Right atrium auricular region (tissue), 2 donors: Measurements from ENCODE around the gene CTXND2. TPM values are rescaled to one million over a fixed set of nuclear protein-coding genes. Genes with fewer than 3 reads are reported as not detected.
A peak's percentile ranks its signal among the peaks of the same experiment; 100 is the strongest.
"Not testable (repeated sequence)": the region's sequence is repeated elsewhere in the genome, so short reads cannot be mapped to it uniquely, and the experiment has no call there.

ENCODE experiments used
- DNase-seq: peaks from one replicate; pipeline ENCODE4 v3.0.0-alpha.2; 2019; ENCODE audit warnings: low spot score
- H3K27ac ChIP-seq, 2 donors: fragments of 200-600 bp; sonication (generic); 1 replicate in 1 of 2; 2 replicates in 1 of 2; pipeline ENCODE4 v1.5.1; 2016 to 2019
- H3K27me3 ChIP-seq, 2 donors: fragments of 200-600 bp; sonication (generic); one replicate each; pipeline versions ENCODE4 v1.5.1 to v1.6.0; 2017 to 2019
- H3K36me3 ChIP-seq: fragments of 200-600 bp; sonication (generic); one replicate; pipeline ENCODE4 v1.5.1; 2016
- H3K4me1 ChIP-seq, 2 donors: fragments of 200-600 bp; sonication (generic); one replicate each; pipeline versions ENCODE4 v1.5.1 to v1.6.0; 2017 to 2019
- H3K4me3 ChIP-seq, 2 donors: fragments of 200-600 bp; sonication (generic); 1 replicate in 1 of 2; 2 replicates in 1 of 2; pipeline ENCODE4 v1.5.1; 2017 to 2019; ENCODE audit warnings: mild to moderate bottlenecking in 1 of 2, moderate library complexity in 1 of 2
- H3K9me3 ChIP-seq, 2 donors: fragments of 200-600 bp; sonication (generic); one replicate each; pipeline ENCODE4 v1.5.1; 2019
- total RNA-seq, 2 donors: library from RNA; depleted of rRNA; stranded (reverse); fragments of >200 nt; gene quantifications; one replicate each; pipeline ENCODE4 v1.1.0, GENCODE V29; 2016
- TF ChIP-seq, protein P1 (sequence below), 2 donors: fragments of 200-600 bp; sonication (generic); IDR thresholded peaks; one replicate each; pipeline ENCODE4 v1.5.1; 2019; ENCODE audit warnings: antibody characterized with exemption in 2 of 2

The CTXND2 gene
- total RNA-seq, 2 donors from 2014 or later, result 0.28 to 0.41 TPM

DNA sequence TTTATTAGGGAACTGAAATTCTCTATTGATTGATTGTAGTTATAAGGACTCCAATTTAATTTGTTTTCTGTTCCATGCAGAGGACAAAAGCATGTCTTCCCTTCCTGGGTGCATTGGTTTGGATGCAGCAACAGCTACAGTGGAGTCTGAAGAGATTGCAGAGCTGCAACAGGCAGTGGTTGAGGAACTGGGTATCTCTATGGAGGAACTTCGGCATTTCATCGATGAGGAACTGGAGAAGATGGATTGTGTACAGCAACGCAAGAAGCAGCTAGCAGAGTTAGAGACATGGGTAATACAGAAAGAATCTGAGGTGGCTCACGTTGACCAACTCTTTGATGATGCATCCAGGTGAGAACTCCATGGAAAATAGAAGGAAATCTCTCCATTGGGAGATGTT lies 40.7 kb downstream of the CTXND2 start:
- Histone ChIP-seq H3K9me3 (peaks cover 0 to 12% of the 10 kb centered on the region in 2 donors), H3K27ac (no peak overlapping the region), H3K4me1 (peaks cover 0 to 8% of the 10 kb centered on the region in 2 donors), H3K36me3 (peaks cover 48% of the 10 kb centered on the region), H3K4me3 (no peak overlapping the region), H3K27me3 (no peaks in the 10 kb centered on the region)
- TF ChIP-seq, protein P1, sequence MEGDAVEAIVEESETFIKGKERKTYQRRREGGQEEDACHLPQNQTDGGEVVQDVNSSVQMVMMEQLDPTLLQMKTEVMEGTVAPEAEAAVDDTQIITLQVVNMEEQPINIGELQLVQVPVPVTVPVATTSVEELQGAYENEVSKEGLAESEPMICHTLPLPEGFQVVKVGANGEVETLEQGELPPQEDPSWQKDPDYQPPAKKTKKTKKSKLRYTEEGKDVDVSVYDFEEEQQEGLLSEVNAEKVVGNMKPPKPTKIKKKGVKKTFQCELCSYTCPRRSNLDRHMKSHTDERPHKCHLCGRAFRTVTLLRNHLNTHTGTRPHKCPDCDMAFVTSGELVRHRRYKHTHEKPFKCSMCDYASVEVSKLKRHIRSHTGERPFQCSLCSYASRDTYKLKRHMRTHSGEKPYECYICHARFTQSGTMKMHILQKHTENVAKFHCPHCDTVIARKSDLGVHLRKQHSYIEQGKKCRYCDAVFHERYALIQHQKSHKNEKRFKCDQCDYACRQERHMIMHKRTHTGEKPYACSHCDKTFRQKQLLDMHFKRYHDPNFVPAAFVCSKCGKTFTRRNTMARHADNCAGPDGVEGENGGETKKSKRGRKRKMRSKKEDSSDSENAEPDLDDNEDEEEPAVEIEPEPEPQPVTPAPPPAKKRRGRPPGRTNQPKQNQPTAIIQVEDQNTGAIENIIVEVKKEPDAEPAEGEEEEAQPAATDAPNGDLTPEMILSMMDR (IDR thresholded peaks at IDR 0.05), result no peak
- no peak for DNase-seq

DNA sequence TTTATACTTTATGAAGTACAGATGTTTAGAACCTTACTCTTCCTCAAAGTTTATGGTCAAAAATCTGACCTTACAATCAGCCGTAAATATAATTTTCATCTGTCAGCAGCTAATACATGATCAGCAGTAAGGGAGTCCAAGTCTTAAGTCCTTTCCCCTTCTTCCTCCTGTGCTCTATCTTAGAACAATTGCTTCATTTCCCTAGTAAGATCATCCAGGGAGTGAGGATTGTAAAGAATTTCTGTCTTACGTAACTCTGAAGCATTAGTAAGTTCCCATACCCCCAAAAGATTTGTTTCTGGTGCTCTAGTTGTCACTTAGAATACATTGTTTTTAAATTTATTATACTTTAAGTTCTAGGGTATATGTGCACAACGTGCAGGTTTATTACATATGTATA lies 41.4 kb downstream of the CTXND2 start:
- H3K4me3 ChIP-seq, result no peak overlapping the region
- H3K36me3 ChIP-seq, result peaks cover 53% of the 10 kb centered on the region
- DNase-seq, result no peak
- H3K27ac ChIP-seq, result no peak overlapping the region
- H3K27me3 ChIP-seq, result no peaks in the 10 kb centered on the region
- peaks cover 0 to 12% of the 10 kb centered on the region in 2 donors for H3K9me3 ChIP-seq
- peaks cover 0 to 8% of the 10 kb centered on the region in 2 donors for H3K4me1 ChIP-seq
- TF ChIP-seq, protein P1 (IDR thresholded peaks at IDR 0.05), result no peak

DNA sequence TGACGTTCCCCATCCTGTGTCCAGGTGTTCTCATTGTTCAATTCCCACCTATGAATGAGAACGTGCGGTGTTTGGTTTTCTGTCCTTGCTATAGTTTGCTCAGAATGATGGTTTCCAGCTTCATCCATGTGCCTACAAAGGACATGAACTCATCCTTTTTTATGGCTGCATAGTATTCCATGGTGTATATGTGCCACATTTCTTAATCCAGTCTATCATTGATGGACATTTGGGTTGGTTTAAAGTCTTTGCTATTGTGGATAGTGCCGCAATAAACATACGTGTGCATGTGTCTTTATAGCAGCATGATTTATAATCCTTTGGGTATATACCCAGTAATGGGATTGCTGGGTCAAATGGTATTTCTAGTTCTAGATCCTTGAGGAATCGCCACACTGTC lies 41.8 kb downstream of the CTXND2 start:
- not testable (repeated sequence) for H3K4me1 ChIP-seq, H3K27me3 ChIP-seq, H3K27ac ChIP-seq, H3K4me3 ChIP-seq, DNase-seq
- H3K36me3 ChIP-seq, result peaks cover 53% of the 10 kb centered on the region
- H3K9me3 ChIP-seq, result peaks cover 0 to 12% of the 10 kb centered on the region in 2 donors

DNA sequence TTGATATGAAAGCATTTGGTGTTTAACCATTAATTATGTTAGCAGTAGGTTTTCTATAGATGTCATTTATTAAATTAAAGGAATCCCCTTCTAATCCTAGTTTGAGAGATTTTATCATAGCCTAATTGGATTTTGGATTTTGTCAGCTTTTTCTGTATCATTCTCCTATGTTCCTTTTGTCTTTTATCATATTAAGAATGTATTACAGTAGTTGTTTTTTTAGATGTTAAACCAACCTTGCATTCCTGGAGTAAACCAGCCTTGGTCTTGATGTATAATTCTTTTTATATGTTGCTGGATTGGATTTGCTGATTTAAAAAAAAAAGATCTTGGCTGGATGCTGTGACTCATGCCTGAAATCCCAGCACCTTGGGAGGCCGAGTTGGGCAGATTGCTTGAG lies 44.8 kb downstream of the CTXND2 start:
- Histone ChIP-seq H3K4me1 (peaks cover 0 to 8% of the 10 kb centered on the region in 2 donors), H3K36me3 (peaks cover 68% of the 10 kb centered on the region), H3K4me3 (no peak overlapping the region), H3K27ac (no peak overlapping the region), H3K9me3 (peaks cover 0 to 12% of the 10 kb centered on the region in 2 donors), H3K27me3 (no peaks in the 10 kb centered on the region)
- TF ChIP-seq, protein P1 (IDR thresholded peaks at IDR 0.05), result no peak
- DNase-seq, result no peak

DNA sequence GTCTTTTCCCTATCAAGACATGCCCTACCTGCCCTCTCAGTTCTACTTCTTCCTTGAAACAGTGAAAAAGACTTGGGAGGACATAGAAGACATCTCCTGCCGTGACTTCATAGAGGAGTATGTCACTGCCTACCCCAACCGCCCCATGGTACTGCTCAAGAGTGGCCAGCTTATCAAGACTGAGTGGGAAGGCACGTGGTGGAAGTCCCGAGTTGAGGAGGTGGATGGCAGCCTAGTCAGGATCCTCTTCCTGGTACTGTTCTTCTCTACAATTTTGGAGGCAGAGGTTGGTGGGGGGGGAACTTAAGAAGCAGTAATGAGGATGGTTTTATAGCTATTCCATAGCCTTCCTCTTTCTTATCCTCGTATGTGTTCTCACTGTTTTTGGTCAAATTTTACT lies 57.9 kb downstream of the CTXND2 start:
- H3K4me1 ChIP-seq, result no peaks in the 10 kb centered on the region
- DNase-seq, result no peak
- H3K27me3 ChIP-seq, result no peaks in the 10 kb centered on the region
- TF ChIP-seq, protein P1 (IDR thresholded peaks at IDR 0.05), result no peak
- H3K36me3 ChIP-seq, result peaks cover 98% of the 10 kb centered on the region
- no peak overlapping the region for H3K4me3 ChIP-seq
- no peaks in the 10 kb centered on the region for H3K9me3 ChIP-seq
- H3K27ac ChIP-seq, result no peak overlapping the region

DNA sequence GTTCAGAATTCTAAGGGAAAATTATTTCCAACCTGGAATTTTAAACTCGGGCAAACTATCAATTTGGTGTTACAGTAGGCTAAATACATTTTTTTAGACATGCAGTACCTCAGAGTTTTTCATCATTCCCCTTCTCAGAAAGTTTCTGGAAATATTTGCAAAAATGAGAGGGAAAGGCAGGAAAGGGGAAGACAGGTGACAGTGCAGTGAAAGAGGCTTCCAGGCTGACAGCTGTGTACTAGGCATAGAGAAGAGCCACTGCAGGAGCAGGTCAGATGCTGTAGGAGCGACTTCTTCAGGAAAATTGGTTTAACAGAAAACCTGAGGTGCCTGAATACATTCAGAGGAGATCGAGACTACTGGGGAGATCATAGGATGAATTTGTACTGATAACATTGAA lies 67.8 kb downstream of the CTXND2 start:
- Histone ChIP-seq H3K4me1 (no peaks in the 10 kb centered on the region), H3K27me3 (no peaks in the 10 kb centered on the region), H3K9me3 (no peaks in the 10 kb centered on the region), H3K27ac (no peak overlapping the region), H3K36me3 (peaks cover 77% of the 10 kb centered on the region), H3K4me3 (no peak overlapping the region)
- TF ChIP-seq, protein P1 (IDR thresholded peaks at IDR 0.05), result no peak
- peak; percentile 21 for DNase-seq
